ENCODE results near the gene PPM1B. TPM values are rescaled to one million over a fixed set of nuclear protein-coding genes. Genes with fewer than 3 reads are reported as not detected.
A peak's percentile ranks its signal among the peaks of the same experiment; 100 is the strongest.

Gene PPM1B
- total and polyA plus RNA-seq, 10 of the 15 experiments (the other 5 are each of a cell fraction or from before 2014, with no cell fraction given), result 12.5 to 53.4 (median 33.7) TPM

DNA sequence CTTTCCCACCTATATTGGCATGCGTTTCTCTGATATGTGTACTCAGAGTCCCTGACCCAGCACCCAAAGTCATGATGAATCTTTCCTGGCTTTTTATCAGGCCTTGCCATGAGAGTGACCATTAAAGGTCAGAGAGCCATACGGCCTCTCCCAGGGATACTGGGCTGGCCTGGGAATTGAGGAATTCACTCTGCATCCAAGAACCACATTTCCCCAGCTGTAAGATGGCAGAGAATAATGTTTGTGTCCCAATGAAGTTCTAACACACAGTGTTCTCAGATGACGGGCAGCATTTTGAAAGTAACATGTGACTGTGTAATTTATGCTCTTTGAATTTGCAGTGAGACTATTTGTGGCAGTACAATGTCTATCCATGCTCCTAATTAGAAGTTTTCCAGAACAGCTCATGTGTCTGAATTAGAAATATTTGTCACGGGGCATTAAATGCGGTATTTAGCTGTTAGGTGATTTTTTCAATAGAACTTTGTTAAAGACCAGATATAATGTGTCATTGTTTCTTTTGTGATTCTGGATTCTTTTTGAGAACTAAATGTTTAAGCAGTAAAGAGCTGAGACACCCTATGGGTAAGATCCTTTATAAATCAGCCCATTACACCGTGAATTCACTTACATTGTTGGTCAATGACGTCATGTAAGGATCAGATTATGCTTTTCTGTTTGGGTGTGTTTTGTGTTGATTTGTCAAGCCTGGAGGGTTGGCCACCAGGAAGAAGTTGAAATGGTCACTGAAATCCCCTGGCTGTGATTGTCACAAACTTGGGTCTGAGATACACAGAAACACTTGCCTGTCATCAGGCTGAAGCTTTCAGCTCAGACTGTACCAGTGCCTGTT is 99.3 kb downstream of the PPM1B start:
- no peak for FAIRE-seq
- Histone ChIP-seq H3K27me3 (replicated peaks in 1 of 2; ENCODE audit: control insufficient read depth in 2 of 2, insufficient read depth in 2 of 2, low read length in 1 of 2) (no peaks in the 10 kb centered on the region), H3K79me2 (ENCODE audit: control insufficient read depth, insufficient read depth, low read length) (no peaks in the 10 kb centered on the region), H2AFZ (ENCODE audit: control insufficient read depth, low read depth, low read length) (no peak overlapping the region), H3K4me1 (ENCODE audit: control insufficient read depth, insufficient read depth, low read length) (no peaks in the 10 kb centered on the region), H4K20me1 (ENCODE audit: control insufficient read depth, insufficient read depth) (no peaks in the 10 kb centered on the region), H3K9me3 (replicated peaks; ENCODE audit: control insufficient read depth, insufficient read depth, low read length) (no peaks in the 10 kb centered on the region), H3K4me2 (ENCODE audit: control insufficient read depth, insufficient read depth) (no peak overlapping the region), H3K36me3 (ENCODE audit: control insufficient read depth in 2 of 2, insufficient read depth in 2 of 2, low read length in 1 of 2) (no peaks in the 10 kb centered on the region), H3K9ac (ENCODE audit: control insufficient read depth, insufficient read depth, low read length) (no peak overlapping the region), H3K4me3 (no peak overlapping the region), H3K27ac (ENCODE audit: control insufficient read depth, insufficient read depth) (no peak overlapping the region)
- ChIA-PET CTCF (interaction anchor here (1.3 kb wide), 1 partner anchor 23 kb away, joined by 3 read pairs; no protein-coding TSS in a partner anchor), POLR2A (interaction anchor here (0.7 kb wide), 1 partner anchor 50 kb away, joined by 4 read pairs; no protein-coding TSS in a partner anchor), SMC1A (ENCODE audit: uncharacterized antibody, unreplicated experiment) (interaction anchor here (0.7 to 1.1 kb wide), 2 partner anchors 23 to 385 kb away, joined by 3 to 4 read pairs; no protein-coding TSS in a partner anchor), RAD21 (ENCODE audit: unreplicated experiment) (no interaction called here)
- 71% methylated on average over 7 of the region's 7 CpGs for WGBS (ENCODE audit: insufficient coverage, insufficient replicate concordance, low lambda C conversion rate, missing lambda C conversion rate)
- BruUV-seq (replicated peaks), result no TSS peak
- in situ Hi-C loops (cut with MboI), result no loop called here
- no peak for DNase-seq (ENCODE audit: low read depth, low spot score)
- ATAC-seq, result no peak
- TF ChIP-seq ATF7 (IDR thresholded peaks at IDR 0.05; ENCODE audit: low read depth), result peak; percentile 68; the same call in 1 of the 2 replicates
- no peak for TF ChIP-seq HCFC1 (IDR thresholded peaks at IDR 0.05; ENCODE audit: low read length)
- intact Hi-C loops (cut with micrococcal nuclease; ENCODE audit: unreplicated experiment), result no loop called here

DNA sequence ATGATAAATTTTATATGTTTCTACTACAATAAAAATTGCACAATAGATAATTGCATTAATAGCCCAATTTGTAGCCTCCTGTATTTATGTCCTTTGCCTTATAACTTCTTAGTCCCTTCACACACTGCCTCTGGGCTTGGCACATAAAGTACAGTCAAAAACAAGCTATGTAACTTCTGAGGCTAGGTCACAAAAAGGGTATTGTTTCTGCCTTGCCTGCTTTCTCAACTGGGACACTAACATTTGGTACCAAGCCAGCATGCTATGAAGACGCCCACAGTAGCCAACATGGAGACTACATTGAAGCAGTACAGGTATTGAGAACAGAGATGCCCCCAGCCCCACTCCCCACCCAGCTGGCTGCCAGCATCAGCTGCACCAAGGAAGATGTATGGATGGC is 101.2 kb downstream of the PPM1B start:
- TF ChIP-seq IRF4 (IDR thresholded peaks at IDR 0.05; ENCODE audit: low read depth, low read length) (no peak), NBN (IDR thresholded peaks at IDR 0.05) (no peak), ZNF622 (IDR thresholded peaks at IDR 0.05) (no peak), NFYA (IDR thresholded peaks at IDR 0.05; ENCODE audit: borderline replicate concordance, low read depth, low read length) (no peak), HDAC6 (IDR thresholded peaks at IDR 0.05; ENCODE audit: unreplicated experiment) (no peak), JUND (IDR thresholded peaks at IDR 0.05; ENCODE audit: low read depth, low read length) (no peak), CEBPB (IDR thresholded peaks at IDR 0.05; ENCODE audit: borderline replicate concordance in 1 of 2, low read depth in 2 of 2, low read length in 2 of 2) (no peak), POLR2A (IDR thresholded peaks at IDR 0.05; ENCODE audit: low read depth, low read length) (no peak), BRCA1 (IDR thresholded peaks at IDR 0.05; ENCODE audit: low read depth, low read length) (no peak)
- Histone ChIP-seq H3K9ac (ENCODE audit: control insufficient read depth, insufficient read depth, low read length) (no peak overlapping the region), H3K36me3 (ENCODE audit: control insufficient read depth in 2 of 2, insufficient read depth in 2 of 2, low read length in 1 of 2) (no peaks in the 10 kb centered on the region), H3K27ac (ENCODE audit: control insufficient read depth, insufficient read depth) (no peak overlapping the region), H3K4me2 (ENCODE audit: control insufficient read depth, insufficient read depth) (no peak overlapping the region), H3K9me3 (replicated peaks; ENCODE audit: control insufficient read depth, insufficient read depth, low read length) (no peaks in the 10 kb centered on the region), H3K4me1 (ENCODE audit: control insufficient read depth, insufficient read depth, low read length) (no peaks in the 10 kb centered on the region), H3K79me2 (ENCODE audit: control insufficient read depth, insufficient read depth, low read length) (no peaks in the 10 kb centered on the region), H3K4me3 (no peak overlapping the region), H4K20me1 (ENCODE audit: control insufficient read depth, insufficient read depth) (no peaks in the 10 kb centered on the region), H3K27me3 (replicated peaks in 1 of 2; ENCODE audit: control insufficient read depth in 2 of 2, insufficient read depth in 2 of 2, low read length in 1 of 2) (no peaks in the 10 kb centered on the region), H2AFZ (ENCODE audit: control insufficient read depth, low read depth, low read length) (no peak overlapping the region)
- intact Hi-C loops (cut with micrococcal nuclease; ENCODE audit: unreplicated experiment), result no loop called here
- ATAC-seq (no peak), FAIRE-seq (no peak), DNase-seq (ENCODE audit: low read depth, low spot score) (no peak)
- 0% methylated on average over 1 of the region's 1 CpG for WGBS (ENCODE audit: insufficient coverage, insufficient replicate concordance, low lambda C conversion rate, missing lambda C conversion rate)
- BruUV-seq (replicated peaks), result no TSS peak
- ChIA-PET POLR2A (no interaction called here), RAD21 (ENCODE audit: unreplicated experiment) (no interaction called here), CTCF (no interaction called here), SMC1A (ENCODE audit: uncharacterized antibody, unreplicated experiment) (no interaction called here)
- in situ Hi-C loops (cut with MboI), result no loop called here

All from GM12878 (cell line).